ENCODE results near the gene DIS3L2. TPM values are rescaled to one million over a fixed set of nuclear protein-coding genes. Genes with fewer than 3 reads are reported as not detected.
A peak's percentile ranks its signal among the peaks of the same experiment; 100 is the strongest.

The DIS3L2 gene
- polyA plus RNA-seq, 3 donors from 2014 or later: 7.6 to 22.5 (median 8.1) TPM

DNA sequence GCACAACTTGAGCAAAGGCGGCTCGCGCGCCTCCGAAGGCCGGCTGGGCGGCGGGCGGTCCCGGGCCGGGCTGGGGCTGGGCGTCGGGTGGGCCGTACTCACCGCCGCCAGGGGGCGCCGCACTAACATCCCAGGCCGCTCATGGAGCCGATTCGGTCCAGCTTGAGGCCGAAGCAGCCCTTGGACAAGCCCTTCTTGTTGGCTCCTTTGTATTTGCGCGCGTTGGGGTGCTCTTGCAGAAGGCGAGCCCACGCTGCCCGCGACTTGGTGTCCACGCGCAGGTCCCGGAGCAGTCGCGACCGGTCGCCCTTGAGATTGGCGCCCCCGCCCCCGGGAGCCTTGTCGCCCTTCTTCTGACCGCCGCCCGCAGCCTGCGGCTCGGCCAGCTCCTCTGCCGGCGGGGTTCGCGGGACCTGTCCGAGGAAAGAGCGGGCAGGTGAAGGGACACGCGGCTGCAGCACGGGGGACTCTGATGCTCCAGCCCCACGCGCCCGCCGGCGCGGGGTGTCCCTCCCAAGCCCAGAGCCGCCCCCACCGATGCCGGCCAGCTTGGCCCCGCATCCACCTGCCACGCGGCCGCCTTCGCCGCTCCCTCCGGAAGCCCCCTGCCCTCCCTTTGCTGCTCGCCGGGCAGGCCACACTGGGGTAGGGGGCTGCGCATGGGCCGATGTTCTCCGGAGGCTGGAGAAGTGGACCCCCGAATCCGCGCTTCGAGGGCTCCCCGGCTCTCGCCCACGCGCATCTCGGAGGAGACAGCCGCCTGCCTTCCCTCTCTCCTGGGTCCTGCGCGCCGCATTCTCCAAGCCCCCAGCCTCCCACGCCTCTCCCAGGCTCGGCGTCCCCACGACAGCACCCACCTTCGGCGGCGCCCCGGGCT is 36.0 kb upstream of the DIS3L2 start:
- H3K36me3 Mint-ChIP-seq: no peaks in the 10 kb centered on the region
- no peak overlapping the region for H3K27ac Mint-ChIP-seq
- peak; percentile 61 to 69 (median 68) for DNase-seq
- peak overlapping the region in 1 of 5 donors; percentile 40 for H3K4me3 Mint-ChIP-seq
- H3K27me3 Mint-ChIP-seq (ENCODE audit: low read depth in 3 of 3): peaks cover 4 to 33% (median 8%) of the 10 kb centered on the region in 3 donors
- no peaks in the 10 kb centered on the region for H3K9me3 Mint-ChIP-seq
- peaks cover 0 to 13% of the 10 kb centered on the region in 2 donors for H3K4me1 Mint-ChIP-seq

DNA sequence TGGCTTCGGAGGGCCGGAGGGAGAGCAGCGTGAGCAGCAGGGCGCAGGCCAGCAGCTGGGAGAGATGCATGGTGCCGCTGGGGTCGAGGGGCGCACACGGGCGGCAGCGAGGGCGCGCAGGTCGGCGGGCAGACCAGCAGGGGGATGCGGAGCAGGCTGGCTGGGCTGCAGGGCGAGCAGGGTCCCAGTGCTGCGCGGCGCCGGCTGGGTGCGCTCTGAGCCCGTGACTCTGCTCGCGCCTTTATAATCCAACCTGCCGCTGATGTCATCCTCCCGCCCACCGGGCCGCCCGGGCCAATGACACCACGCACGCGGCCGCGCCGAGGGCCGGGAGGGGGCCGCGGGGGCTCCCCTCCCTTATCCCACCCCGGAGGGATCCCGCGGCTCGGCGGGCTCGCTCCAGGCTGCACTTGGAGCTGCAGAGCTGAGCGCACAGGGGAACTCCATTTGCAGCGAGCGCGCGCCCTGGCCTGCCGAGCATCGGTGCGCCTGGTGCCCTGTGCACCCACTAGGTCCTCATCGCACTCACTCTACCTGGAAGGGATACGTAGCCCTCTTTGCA is 35.3 kb upstream of the DIS3L2 start, which contains the start of gene NPPC:
Gene NPPC, minus strand, starts transcription at position 217 of the 562 bp plus-strand sequence. Its CDS starts 147 bp downstream, at position 70.
- Mint-ChIP-seq H3K27ac (no peak within 1 kb of the TSS), H3K4me3 (peak within 1 kb of the TSS in 2 of 5 donors; percentile 40 to 46), H3K4me1 (peaks cover 0 to 13% of the 10 kb centered on the region in 2 donors), H3K36me3 (no peaks in the 10 kb centered on the region), H3K9me3 (no peaks in the 10 kb centered on the region), H3K27me3 (ENCODE audit: low read depth in 3 of 3) (peaks cover 4 to 33% (median 8%) of the 10 kb centered on the region in 3 donors)
- DNase-seq: no peak

DNA sequence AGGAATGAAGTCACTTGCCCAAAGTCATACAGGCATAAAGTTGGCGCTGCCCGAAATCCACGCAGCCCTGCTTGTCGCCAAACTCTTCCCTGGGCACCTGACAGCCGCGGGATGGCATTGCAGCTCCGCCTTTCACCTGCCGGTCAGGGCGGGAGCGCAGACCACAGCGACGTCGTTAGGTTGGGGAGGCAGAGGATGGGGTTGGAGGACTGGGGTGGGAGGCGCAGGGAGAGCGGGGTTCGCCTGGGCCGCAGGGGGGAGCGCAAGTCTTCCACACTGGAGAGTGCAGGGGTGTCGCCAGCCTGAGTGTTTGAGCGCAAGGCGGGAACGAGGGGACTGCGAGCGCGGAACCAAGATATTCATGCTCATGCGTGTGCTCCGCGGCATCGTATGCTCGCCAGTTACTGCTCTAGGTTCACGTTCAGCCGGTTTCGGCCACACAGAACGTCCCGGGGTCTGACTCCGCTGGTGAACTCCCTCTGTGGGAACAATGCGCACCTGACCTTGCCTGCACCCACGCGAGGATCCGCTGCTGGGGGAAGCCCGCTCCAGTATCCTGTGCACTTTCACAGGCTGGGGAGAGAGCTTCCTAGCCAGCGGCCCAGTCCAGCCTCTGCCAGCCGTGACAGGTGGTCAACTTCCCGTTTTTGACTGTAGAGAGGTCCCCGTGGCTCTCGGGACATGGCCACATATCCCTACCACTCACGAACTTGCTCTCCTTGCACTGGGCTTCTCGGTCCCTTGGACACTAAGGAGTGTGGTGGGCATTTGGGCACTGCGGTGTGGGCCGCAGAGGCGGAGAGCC is 34.5 kb upstream of the DIS3L2 start:
- no peaks in the 10 kb centered on the region for H3K9me3 Mint-ChIP-seq
- no peak for DNase-seq
- H3K27ac Mint-ChIP-seq: no peak overlapping the region
- H3K27me3 Mint-ChIP-seq (ENCODE audit: low read depth in 3 of 3): peaks cover 4 to 33% (median 8%) of the 10 kb centered on the region in 3 donors
- H3K4me3 Mint-ChIP-seq: peak overlapping the region in 2 of 5 donors; percentile 17 to 46
- H3K36me3 Mint-ChIP-seq: no peaks in the 10 kb centered on the region
- H3K4me1 Mint-ChIP-seq: peaks cover 0 to 13% of the 10 kb centered on the region in 2 donors

DNA sequence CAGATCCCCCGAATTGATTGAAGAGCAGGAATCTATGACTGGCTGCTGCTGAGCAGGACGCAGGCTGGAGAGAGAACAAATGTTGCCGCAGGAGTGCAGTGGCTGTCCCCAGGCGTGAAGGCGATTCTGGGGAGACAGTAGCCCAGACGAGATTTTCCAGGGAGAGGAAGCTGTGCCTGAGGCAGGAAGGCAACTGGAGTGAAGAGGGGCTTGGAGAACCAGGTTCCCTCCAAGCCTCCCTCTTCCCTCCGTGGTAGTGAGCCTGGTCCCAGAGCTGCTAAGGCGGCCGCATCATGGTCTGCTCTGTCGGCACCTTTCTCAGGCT is 34.0 kb upstream of the DIS3L2 start:
- peaks cover 4 to 31% (median 8%) of the 10 kb centered on the region in 3 donors for H3K27me3 Mint-ChIP-seq (ENCODE audit: low read depth in 3 of 3)
- no peak for DNase-seq
- H3K4me1 Mint-ChIP-seq: peaks cover 0 to 13% of the 10 kb centered on the region in 2 donors
- no peak overlapping the region for H3K4me3 Mint-ChIP-seq
- H3K9me3 Mint-ChIP-seq: no peaks in the 10 kb centered on the region
- no peaks in the 10 kb centered on the region for H3K36me3 Mint-ChIP-seq
- H3K27ac Mint-ChIP-seq: no peak overlapping the region

DNA sequence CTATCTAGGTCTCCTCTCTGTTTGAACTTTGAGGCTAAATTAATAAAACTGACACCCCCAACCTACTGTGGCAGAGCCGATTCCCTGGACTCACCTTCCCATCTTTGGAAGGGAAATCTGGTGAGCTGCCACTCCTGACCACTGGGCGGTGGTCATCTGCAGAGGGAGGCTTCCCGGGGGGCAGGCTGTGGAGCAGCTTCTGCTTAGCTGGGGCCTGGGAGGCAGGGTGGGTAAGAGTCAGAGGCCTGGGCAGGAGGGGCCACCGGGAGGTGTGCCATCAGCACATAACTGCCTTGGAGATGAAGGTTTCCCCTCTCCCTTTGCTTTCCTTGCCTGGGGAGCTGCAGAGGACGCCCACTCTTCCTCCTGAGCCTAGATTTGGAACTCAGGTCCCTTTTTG is 33.0 kb upstream of the DIS3L2 start:
- peaks cover 4 to 28% (median 8%) of the 10 kb centered on the region in 3 donors for H3K27me3 Mint-ChIP-seq (ENCODE audit: low read depth in 3 of 3)
- no peaks in the 10 kb centered on the region for H3K9me3 Mint-ChIP-seq
- no peak overlapping the region for H3K4me3 Mint-ChIP-seq
- DNase-seq: no peak
- H3K27ac Mint-ChIP-seq: no peak overlapping the region
- peaks cover 0 to 13% of the 10 kb centered on the region in 2 donors for H3K4me1 Mint-ChIP-seq
- H3K36me3 Mint-ChIP-seq: no peaks in the 10 kb centered on the region

DNA sequence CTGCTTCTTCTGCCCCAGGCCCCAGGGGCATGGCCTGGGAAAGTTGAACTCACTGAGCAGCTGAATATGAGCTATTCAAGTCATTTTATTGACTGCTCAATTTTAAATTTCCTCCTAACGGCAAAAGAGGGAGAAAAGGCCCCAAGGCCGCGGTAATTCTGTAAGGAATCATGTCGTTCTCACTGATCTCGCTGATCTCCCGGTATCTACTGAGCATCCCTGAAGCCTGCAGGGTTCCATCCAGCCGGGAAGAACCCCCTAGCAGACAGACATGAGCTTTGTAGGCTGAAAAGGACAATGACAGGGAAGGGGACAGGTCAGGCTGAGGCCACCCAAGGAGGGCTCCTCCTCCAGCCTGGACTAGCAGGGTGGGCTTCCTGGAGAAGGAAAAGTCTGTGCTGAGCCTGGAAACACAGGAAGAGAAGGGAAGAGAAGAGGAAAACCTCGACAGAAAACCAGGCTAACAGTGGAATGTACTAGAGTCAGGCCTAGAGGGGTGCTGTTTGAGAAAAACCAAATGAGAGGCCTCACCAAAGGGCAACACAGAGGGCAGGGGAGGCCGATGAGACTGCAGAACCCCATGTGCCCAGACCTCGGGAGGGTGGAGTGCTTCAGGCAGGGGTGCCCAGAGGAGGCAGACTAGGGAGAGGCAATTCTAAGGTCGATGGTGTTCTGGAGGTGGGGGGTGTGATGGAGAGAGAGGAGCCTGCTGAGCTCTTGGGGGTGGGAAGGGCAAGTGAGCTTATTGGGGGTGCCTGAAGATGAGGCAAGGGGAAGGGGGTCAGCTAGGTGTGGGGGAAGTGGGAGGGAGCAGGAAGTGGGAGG is 32.4 kb upstream of the DIS3L2 start:
- H3K36me3 Mint-ChIP-seq: no peaks in the 10 kb centered on the region
- no peak overlapping the region for H3K27ac Mint-ChIP-seq
- peaks cover 0 to 13% of the 10 kb centered on the region in 2 donors for H3K4me1 Mint-ChIP-seq
- H3K9me3 Mint-ChIP-seq: no peaks in the 10 kb centered on the region
- no peak overlapping the region for H3K4me3 Mint-ChIP-seq
- H3K27me3 Mint-ChIP-seq (ENCODE audit: low read depth in 3 of 3): peaks cover under 1 to 26% (median 8%) of the 10 kb centered on the region in 3 donors
- DNase-seq: no peak

DNA sequence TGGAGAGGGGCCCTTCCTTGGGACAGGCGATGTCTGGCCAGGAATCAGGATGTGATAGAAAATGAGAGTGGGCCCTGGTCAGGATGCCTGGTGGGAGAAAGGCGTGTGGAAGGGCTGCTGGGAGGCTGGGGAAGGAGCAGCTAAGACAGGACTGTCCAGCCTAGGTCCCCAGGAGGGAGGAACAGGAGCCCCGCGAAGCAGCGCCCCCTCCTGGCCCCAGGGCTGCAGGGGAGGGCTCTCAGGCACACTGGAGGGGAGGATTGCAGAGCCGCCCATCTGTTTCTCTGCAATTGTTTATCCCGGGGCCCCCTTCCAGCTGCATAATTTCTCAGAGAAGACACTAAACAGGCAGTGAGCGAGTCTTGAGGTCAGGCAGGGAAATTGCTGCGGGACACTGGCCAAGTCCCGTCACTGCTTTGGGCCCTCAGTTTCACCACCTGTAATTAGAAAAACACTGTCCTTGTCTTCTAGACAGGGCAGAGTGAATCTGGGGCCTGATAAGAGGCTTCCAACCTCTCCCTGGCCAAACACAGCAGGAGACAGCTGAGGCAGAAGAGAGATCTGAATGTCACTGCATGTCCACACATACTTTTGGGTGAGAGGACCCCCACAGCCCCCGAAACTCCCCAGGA is 31.4 kb upstream of the DIS3L2 start:
- Mint-ChIP-seq H3K4me3 (no peak overlapping the region), H3K27ac (no peak overlapping the region), H3K27me3 (ENCODE audit: low read depth in 3 of 3) (peaks cover 0 to 20% (median 8%) of the 10 kb centered on the region in 3 donors), H3K9me3 (no peaks in the 10 kb centered on the region), H3K4me1 (peaks cover 0 to 8% of the 10 kb centered on the region in 2 donors), H3K36me3 (no peaks in the 10 kb centered on the region)
- no peak for DNase-seq

DNA sequence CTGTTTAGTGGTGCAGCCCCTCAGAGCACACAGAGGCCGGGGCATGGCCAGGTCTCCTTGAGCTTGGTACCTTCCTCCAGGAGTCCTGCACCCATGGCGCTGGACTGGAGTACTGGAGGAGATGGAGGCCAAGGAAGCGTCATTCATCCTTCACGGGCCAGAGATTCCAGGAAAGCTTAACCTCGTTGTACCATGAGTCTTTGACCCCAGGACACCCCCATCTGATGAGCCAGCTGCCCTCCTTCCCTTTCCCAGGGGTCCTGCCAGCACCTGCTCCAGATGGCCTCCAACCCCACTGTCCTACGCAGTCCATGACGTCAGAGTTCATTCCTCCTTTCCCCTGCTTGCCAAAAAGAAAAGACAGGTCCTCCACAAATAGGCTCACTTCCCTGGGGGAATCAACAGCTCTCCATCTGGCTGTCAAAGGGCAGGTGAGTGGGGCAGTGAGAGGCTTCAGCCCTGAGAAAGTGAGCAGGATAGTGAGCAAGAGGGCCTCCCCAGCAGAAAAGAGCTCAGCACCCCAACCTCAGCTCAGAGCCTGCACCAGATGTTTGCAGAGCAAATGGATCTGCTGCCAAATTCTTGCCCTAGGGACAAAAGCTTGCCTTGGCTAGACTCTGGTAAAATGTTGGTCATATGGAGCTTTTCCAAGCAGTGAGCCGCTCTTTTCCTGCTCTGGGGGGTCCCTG is 30.8 kb upstream of the DIS3L2 start:
- H3K27me3 Mint-ChIP-seq (ENCODE audit: low read depth in 3 of 3): peaks cover 0 to 20% (median 8%) of the 10 kb centered on the region in 3 donors
- H3K9me3 Mint-ChIP-seq: no peaks in the 10 kb centered on the region
- H3K4me1 Mint-ChIP-seq: peaks cover 0 to 8% of the 10 kb centered on the region in 2 donors
- no peaks in the 10 kb centered on the region for H3K36me3 Mint-ChIP-seq
- no peak overlapping the region for H3K4me3 Mint-ChIP-seq
- DNase-seq: no peak
- H3K27ac Mint-ChIP-seq: no peak overlapping the region

DNA sequence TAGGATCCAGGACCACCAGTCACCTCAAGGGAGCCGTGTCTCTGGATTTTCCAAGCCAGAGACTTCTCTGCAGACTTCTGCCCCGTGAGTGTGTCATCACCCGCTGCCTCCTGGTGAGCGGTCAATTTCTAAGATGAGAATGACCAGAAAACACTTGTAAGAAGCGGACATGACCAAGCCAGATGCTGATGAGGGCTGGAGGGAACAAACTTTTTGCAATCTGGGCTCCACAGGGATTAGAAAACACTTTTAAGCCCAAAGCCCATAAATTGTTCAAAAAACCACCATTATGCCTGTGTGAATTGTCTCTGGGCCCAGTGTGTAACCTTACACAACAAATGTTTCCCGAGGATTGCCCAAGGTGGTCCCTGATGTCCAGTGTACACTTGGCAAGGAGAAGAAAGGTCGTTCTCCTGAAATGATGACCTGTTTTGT is 30.0 kb upstream of the DIS3L2 start:
- no peak overlapping the region for H3K27ac Mint-ChIP-seq
- H3K4me1 Mint-ChIP-seq: peaks cover 0 to 8% of the 10 kb centered on the region in 2 donors
- H3K9me3 Mint-ChIP-seq: no peaks in the 10 kb centered on the region
- H3K27me3 Mint-ChIP-seq (ENCODE audit: low read depth in 3 of 3): peaks cover 0 to 19% (median 8%) of the 10 kb centered on the region in 3 donors
- no peak overlapping the region for H3K4me3 Mint-ChIP-seq
- H3K36me3 Mint-ChIP-seq: no peaks in the 10 kb centered on the region
- no peak for DNase-seq

DNA sequence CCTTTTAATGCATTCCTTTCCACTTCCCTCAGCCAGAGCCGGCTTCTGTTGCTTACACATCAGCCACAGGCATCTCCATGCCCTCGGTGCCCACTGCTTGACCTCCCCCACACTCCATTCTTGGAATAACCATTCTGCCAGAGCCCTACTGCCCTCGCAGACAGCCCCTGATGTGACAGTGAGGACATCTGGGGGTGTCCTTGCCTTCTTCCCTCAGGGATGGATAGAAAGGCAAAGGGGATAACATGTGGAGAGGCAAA is 28.9 kb upstream of the DIS3L2 start:
- no peaks in the 10 kb centered on the region for H3K36me3 Mint-ChIP-seq
- H3K27ac Mint-ChIP-seq: no peak overlapping the region
- peaks cover 0 to 10% (median 2%) of the 10 kb centered on the region in 3 donors for H3K27me3 Mint-ChIP-seq (ENCODE audit: low read depth in 3 of 3)
- no peaks in the 10 kb centered on the region for H3K4me1 Mint-ChIP-seq
- no peak overlapping the region for H3K4me3 Mint-ChIP-seq
- no peaks in the 10 kb centered on the region for H3K9me3 Mint-ChIP-seq
- no peak for DNase-seq

DNA sequence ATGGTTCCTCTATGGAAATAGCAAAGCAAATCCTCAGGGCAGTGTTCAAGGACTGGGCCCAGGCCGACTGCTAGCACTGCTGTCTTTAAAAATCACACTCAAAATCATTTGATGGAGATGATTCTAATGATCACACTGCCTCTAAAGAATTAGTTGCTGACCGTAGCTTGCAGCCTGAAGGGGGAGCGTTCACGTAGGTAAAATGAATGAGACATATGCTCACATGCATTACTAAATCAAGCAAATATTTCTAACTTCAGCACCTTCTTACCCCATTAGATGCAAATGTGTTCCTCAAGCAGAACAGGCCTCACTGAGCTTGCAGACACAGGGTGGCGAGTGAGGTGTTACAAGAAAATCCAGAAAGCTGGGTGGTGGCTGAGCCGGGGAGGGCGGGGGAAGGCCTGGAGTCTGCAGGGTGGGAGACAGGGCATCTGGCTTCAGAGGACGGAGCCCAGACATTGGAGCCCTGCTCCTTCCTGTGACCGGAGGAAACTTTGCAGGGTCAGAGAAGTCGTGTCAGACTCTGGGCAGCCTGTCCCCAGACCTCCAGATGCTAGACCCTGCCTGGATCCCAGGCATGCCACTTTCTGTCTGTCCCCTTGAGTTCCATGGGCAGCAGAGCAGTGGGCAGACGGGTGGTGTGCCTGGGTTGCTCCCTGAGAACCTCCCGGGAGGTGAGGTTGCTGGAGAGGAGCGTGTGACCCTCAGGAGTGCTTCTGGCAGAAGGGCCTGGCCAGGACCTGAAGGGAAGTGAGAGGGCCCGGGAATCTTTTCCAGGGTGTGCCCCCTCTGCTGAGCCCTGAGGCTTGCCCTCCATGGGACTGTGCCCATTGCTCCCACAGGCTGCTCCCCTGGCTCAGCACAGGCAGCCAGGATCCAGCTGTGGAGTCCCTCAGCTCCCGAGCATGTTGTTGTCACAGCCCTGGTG is 28.3 kb upstream of the DIS3L2 start:
- H3K9me3 Mint-ChIP-seq: no peaks in the 10 kb centered on the region
- H3K36me3 Mint-ChIP-seq: no peaks in the 10 kb centered on the region
- H3K27me3 Mint-ChIP-seq (ENCODE audit: low read depth in 3 of 3): peaks cover 0 to 4% (median 0%) of the 10 kb centered on the region in 3 donors
- no peaks in the 10 kb centered on the region for H3K4me1 Mint-ChIP-seq
- no peak overlapping the region for H3K27ac Mint-ChIP-seq
- DNase-seq: no peak
- no peak overlapping the region for H3K4me3 Mint-ChIP-seq

DNA sequence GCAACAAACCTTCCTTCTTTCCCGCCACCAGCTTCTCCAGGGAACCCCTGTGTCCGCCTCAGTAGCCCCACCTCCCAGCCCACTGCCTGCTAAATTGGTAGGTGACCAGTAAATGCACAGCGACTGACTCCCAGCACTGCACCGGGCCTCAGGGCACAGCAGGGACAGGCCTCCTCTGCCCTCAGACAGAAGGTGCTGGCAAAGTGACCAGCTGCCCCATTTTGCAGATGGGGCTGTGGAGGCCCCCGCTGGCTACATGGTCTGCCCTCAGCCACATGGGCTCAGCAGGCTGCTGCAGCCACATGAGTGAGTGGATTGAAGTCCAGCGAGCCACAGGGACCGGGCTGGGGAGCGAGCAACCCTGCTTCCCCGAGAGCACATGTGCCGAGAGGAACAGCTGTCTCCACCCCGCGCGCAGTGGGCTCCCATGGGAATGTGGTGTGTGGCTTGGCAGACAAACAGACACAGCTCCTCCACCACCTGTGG is 27.6 kb upstream of the DIS3L2 start:
- no peak for DNase-seq
- Mint-ChIP-seq H3K27ac (no peak overlapping the region), H3K36me3 (no peaks in the 10 kb centered on the region), H3K4me3 (no peak overlapping the region), H3K27me3 (ENCODE audit: low read depth in 3 of 3) (peaks cover 0 to 7% (median 0%) of the 10 kb centered on the region in 3 donors), H3K4me1 (no peaks in the 10 kb centered on the region), H3K9me3 (no peaks in the 10 kb centered on the region)
